Prostate gland (tissue), 2 donors: ENCODE data around the gene NDUFS1.

Source experiments
- CTCF ChIP-seq, 4 experiments: fragments of 200-600 bp in 2 of 4; fragments of 450-650 bp in 2 of 4; sonication (generic) in 2 of 4; IDR thresholded peaks; 1 replicate in 3 of 4; 2 replicates in 1 of 4; pipeline ENCODE4 v1.5.1; 2016 to 2019; ENCODE audit warnings: antibody characterized with exemption in 4 of 4, mild to moderate bottlenecking in 2 of 4, moderate library complexity in 2 of 4
- POLR2A ChIP-seq: fragments of 450-650 bp; IDR thresholded peaks from one replicate; pipeline ENCODE4 v1.6.1; 2016; ENCODE audit warnings: antibody characterized with exemption, mild to moderate bottlenecking
- POLR2AphosphoS5 ChIP-seq: sonication (generic); formaldehyde crosslinking; IDR thresholded peaks from one replicate; pipeline ENCODE4 v1.6.1; 2017; ENCODE audit warnings: antibody characterized with exemption

DNA sequence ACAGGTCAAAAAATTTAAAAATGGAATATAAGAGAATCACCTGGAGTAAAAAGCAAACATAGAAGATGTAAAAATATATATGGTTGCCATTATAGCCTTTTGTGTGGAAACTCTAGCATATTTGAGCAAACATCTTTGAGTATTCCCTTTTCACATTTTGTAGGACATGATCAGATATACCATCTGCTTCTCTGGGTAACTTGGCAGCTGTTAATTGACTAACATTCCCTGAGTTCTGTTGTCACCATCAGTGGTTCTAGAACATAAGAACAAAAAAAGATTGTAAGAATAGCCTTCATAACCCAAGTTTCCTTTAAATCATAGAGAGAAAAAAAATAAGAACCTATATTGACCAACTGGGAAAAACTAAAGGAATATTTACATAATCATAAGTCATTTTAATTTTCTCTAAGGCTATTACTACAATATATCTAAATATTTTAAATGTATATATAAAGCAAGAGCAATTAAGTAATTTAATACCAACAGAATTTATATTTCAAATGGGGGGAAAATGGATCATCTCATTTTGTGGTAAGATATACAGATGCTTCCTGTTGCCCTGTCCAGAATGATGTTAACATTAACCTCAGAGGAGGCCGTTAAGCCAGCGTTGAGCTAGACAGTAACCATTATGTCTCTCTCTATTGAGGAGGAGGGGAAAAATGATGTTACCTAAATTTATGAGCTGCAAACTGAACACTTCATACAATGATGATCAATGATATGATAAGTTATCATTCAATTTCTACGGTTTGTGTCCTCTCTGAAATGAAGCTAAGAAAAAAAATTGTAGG lies 63.5 kb downstream of the NDUFS1 start:
- TF ChIP-seq POLR2A (no peak), CTCF (IDR thresholded peaks at IDR 0.05) (no peak), POLR2AphosphoS5 (no peak)
